ENCODE data around the gene DSCAML1.

DSCAML1 gene

DNA sequence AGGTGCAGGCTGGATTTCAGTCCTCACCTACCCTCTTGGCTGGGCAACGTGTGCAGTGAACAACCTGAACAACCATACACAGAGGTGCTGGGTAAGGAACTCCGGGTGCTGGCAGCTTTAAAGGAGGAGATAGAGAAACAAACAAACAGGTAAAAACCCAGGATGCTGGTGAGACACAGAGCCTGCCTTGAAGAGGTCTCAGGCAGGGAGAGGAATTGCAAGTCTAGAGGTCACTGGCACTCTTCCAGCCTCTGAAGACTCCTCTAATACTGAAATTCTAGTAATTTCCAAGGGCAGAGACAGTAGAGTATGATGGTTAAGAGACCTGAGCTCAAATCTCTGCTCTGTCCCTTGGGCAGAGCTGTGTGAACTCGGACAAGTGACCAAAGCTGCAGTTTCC is 276.8 kb downstream of the DSCAML1 start:
- no peak for TF ChIP-seq ZNF8 (CRISPR knock-in tag; IDR thresholded peaks at IDR 0.05)
- TF ChIP-seq RARB (CRISPR knock-in tag; IDR thresholded peaks at IDR 0.05): no peak
- no peak for TF ChIP-seq PPARA (CRISPR knock-in tag; IDR thresholded peaks at IDR 0.05; ENCODE audit: borderline replicate concordance)
- TF ChIP-seq, protein P1, sequence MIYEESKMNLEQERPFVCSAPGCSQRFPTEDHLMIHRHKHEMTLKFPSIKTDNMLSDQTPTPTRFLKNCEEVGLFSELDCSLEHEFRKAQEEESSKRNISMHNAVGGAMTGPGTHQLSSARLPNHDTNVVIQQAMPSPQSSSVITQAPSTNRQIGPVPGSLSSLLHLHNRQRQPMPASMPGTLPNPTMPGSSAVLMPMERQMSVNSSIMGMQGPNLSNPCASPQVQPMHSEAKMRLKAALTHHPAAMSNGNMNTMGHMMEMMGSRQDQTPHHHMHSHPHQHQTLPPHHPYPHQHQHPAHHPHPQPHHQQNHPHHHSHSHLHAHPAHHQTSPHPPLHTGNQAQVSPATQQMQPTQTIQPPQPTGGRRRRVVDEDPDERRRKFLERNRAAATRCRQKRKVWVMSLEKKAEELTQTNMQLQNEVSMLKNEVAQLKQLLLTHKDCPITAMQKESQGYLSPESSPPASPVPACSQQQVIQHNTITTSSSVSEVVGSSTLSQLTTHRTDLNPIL (CRISPR knock-in tag; IDR thresholded peaks at IDR 0.05; ENCODE audit: low read depth): no peak
- TF ChIP-seq ISL1 (CRISPR knock-in tag; IDR thresholded peaks at IDR 0.05): no peak
- TF ChIP-seq TCF4 (CRISPR knock-in tag; IDR thresholded peaks at IDR 0.05; ENCODE audit: borderline replicate concordance): no peak
- TF ChIP-seq ZFP3 (CRISPR knock-in tag; IDR thresholded peaks at IDR 0.05): no peak
- TF ChIP-seq OSR1 (CRISPR knock-in tag; IDR thresholded peaks at IDR 0.05): no peak
- no peak for TF ChIP-seq ZNF70 (CRISPR knock-in tag; IDR thresholded peaks at IDR 0.05)
- TF ChIP-seq, protein P2, sequence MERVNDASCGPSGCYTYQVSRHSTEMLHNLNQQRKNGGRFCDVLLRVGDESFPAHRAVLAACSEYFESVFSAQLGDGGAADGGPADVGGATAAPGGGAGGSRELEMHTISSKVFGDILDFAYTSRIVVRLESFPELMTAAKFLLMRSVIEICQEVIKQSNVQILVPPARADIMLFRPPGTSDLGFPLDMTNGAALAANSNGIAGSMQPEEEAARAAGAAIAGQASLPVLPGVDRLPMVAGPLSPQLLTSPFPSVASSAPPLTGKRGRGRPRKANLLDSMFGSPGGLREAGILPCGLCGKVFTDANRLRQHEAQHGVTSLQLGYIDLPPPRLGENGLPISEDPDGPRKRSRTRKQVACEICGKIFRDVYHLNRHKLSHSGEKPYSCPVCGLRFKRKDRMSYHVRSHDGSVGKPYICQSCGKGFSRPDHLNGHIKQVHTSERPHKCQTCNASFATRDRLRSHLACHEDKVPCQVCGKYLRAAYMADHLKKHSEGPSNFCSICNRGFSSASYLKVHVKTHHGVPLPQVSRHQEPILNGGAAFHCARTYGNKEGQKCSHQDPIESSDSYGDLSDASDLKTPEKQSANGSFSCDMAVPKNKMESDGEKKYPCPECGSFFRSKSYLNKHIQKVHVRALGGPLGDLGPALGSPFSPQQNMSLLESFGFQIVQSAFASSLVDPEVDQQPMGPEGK (CRISPR knock-in tag; IDR thresholded peaks at IDR 0.05; ENCODE audit: borderline replicate concordance): no peak
- TF ChIP-seq, protein P3, sequence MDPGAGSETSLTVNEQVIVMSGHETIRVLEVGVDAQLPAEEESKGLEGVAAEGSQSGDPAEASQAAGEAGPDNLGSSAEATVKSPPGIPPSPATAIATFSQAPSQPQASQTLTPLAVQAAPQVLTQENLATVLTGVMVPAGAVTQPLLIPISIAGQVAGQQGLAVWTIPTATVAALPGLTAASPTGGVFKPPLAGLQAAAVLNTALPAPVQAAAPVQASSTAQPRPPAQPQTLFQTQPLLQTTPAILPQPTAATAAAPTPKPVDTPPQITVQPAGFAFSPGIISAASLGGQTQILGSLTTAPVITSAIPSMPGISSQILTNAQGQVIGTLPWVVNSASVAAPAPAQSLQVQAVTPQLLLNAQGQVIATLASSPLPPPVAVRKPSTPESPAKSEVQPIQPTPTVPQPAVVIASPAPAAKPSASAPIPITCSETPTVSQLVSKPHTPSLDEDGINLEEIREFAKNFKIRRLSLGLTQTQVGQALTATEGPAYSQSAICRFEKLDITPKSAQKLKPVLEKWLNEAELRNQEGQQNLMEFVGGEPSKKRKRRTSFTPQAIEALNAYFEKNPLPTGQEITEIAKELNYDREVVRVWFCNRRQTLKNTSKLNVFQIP (CRISPR knock-in tag; IDR thresholded peaks at IDR 0.05; ENCODE audit: borderline replicate concordance, low read depth): no peak
- no peak for TF ChIP-seq CSDC2 (CRISPR knock-in tag; IDR thresholded peaks at IDR 0.05)
- no peak for TF ChIP-seq GLIS3 (CRISPR knock-in tag; IDR thresholded peaks at IDR 0.05)
- TF ChIP-seq ARNTL (CRISPR knock-in tag; IDR thresholded peaks at IDR 0.05; ENCODE audit: borderline replicate concordance, low read depth): no peak
- TF ChIP-seq ZFP30 (CRISPR knock-in tag; IDR thresholded peaks at IDR 0.05): no peak
- TF ChIP-seq, protein P4, sequence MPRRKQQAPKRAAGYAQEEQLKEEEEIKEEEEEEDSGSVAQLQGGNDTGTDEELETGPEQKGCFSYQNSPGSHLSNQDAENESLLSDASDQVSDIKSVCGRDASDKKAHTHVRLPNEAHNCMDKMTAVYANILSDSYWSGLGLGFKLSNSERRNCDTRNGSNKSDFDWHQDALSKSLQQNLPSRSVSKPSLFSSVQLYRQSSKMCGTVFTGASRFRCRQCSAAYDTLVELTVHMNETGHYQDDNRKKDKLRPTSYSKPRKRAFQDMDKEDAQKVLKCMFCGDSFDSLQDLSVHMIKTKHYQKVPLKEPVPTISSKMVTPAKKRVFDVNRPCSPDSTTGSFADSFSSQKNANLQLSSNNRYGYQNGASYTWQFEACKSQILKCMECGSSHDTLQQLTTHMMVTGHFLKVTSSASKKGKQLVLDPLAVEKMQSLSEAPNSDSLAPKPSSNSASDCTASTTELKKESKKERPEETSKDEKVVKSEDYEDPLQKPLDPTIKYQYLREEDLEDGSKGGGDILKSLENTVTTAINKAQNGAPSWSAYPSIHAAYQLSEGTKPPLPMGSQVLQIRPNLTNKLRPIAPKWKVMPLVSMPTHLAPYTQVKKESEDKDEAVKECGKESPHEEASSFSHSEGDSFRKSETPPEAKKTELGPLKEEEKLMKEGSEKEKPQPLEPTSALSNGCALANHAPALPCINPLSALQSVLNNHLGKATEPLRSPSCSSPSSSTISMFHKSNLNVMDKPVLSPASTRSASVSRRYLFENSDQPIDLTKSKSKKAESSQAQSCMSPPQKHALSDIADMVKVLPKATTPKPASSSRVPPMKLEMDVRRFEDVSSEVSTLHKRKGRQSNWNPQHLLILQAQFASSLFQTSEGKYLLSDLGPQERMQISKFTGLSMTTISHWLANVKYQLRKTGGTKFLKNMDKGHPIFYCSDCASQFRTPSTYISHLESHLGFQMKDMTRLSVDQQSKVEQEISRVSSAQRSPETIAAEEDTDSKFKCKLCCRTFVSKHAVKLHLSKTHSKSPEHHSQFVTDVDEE (CRISPR knock-in tag; IDR thresholded peaks at IDR 0.05): no peak
- TF ChIP-seq ZC3H10 (CRISPR knock-in tag; IDR thresholded peaks at IDR 0.05): no peak
- TF ChIP-seq ZNF565 (CRISPR knock-in tag; conservative IDR thresholded peaks at IDR 0.05; ENCODE audit: low read depth): no peak
- ATAC-seq: no peak; the same call in 2 of the 3 replicates

DNA sequence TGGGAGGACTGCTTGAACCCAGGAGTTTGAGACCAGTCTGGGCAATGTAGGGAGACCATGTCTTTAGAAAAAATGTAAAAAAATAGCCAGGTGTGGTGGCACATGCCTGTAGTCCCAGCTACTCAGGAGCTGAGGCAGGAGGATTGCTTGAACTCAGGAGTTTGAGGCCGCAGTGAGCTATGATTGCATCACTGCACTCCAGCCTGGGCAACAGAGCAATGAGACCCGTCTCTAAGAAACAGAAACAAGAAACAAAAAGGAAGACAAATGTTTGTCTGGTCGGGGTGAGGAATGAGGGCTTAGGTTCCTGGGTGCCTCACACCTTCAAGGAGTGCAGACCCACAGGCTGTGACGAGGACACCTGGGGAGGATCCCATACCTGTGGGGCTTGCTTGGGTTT is 277.4 kb downstream of the DSCAML1 start:
- TF ChIP-seq ESRRG (CRISPR knock-in tag; IDR thresholded peaks at IDR 0.05) (no peak), BACH2 (CRISPR knock-in tag; IDR thresholded peaks at IDR 0.05; ENCODE audit: borderline replicate concordance) (no peak), ZC3H10 (CRISPR knock-in tag; IDR thresholded peaks at IDR 0.05) (no peak), ZFP30 (CRISPR knock-in tag; IDR thresholded peaks at IDR 0.05) (no peak), RARB (CRISPR knock-in tag; IDR thresholded peaks at IDR 0.05) (no peak), ZFP3 (CRISPR knock-in tag; IDR thresholded peaks at IDR 0.05) (no peak), TOX (CRISPR knock-in tag; IDR thresholded peaks at IDR 0.05; ENCODE audit: borderline replicate concordance) (no peak)
- TF ChIP-seq, protein P3 (CRISPR knock-in tag; IDR thresholded peaks at IDR 0.05; ENCODE audit: borderline replicate concordance, low read depth): no peak
- TF ChIP-seq, protein P5, sequence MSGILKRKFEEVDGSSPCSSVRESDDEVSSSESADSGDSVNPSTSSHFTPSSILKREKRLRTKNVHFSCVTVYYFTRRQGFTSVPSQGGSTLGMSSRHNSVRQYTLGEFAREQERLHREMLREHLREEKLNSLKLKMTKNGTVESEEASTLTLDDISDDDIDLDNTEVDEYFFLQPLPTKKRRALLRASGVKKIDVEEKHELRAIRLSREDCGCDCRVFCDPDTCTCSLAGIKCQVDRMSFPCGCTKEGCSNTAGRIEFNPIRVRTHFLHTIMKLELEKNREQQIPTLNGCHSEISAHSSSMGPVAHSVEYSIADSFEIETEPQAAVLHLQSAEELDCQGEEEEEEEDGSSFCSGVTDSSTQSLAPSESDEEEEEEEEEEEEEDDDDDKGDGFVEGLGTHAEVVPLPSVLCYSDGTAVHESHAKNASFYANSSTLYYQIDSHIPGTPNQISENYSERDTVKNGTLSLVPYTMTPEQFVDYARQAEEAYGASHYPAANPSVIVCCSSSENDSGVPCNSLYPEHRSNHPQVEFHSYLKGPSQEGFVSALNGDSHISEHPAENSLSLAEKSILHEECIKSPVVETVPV (CRISPR knock-in tag; IDR thresholded peaks at IDR 0.05): no peak
- no peak for ATAC-seq

All from SK-N-SH treated with all-trans-retinoic acid at 6 μM for 48 hours (cell line).